ENCODE data around the gene NRTN. TPM values are rescaled to one million over a fixed set of nuclear protein-coding genes. Genes with fewer than 3 reads are reported as not detected.

The NRTN gene
- total RNA-seq, 4 donors from 2014 or later = 0.82 to 3.8 (median 1.5) TPM

- no peak overlapping the region for H3K27ac ChIP-seq
- no peaks in the 10 kb centered on the region for H3K27me3 ChIP-seq
- H3K9me3 ChIP-seq = no peaks in the 10 kb centered on the region
- intact Hi-C loops (cut with DNase I; ENCODE audit: low total_unique reads) (no loop called here), in situ Hi-C loops (cut with MboI; ENCODE audit: low pct_ligation_motif_present in 1 of 4, low pct_unique_long_range_greater_than_20kb in 1 of 4, low sequenced_read_pairs in 3 of 4) (no loop called here)
- TF ChIP-seq EP300 (IDR thresholded peaks at IDR 0.05; ENCODE audit: low read depth) = no peak
- TF ChIP-seq POLR2A (IDR thresholded peaks at IDR 0.05) = no peak
- no peak for TF ChIP-seq POLR2AphosphoS5 (IDR thresholded peaks at IDR 0.05)
- TF ChIP-seq CTCF (IDR thresholded peaks at IDR 0.05) = no peak
- no peak for DNase-seq
- no peaks in the 10 kb centered on the region for H3K4me1 ChIP-seq
- no peaks in the 10 kb centered on the region for H3K36me3 ChIP-seq
- 91 to 97% methylated on average over 5 to 10 of the region's 10 CpGs for WGBS, 2 donors (ENCODE audit: low coverage in 1 of 2)
- no peak overlapping the region for H3K4me3 ChIP-seq
Observed at GRCh38 chr19:5767949-5768348, 36.9 kb upstream of the NRTN start.

- no peak for TF ChIP-seq EP300 (IDR thresholded peaks at IDR 0.05; ENCODE audit: low read depth)
- no peak for TF ChIP-seq CTCF (IDR thresholded peaks at IDR 0.05)
- no peak for TF ChIP-seq POLR2AphosphoS5 (IDR thresholded peaks at IDR 0.05)
- no peak for TF ChIP-seq POLR2A (IDR thresholded peaks at IDR 0.05)
- in situ Hi-C loops (cut with MboI; ENCODE audit: low pct_ligation_motif_present in 1 of 4, low pct_unique_long_range_greater_than_20kb in 1 of 4, low sequenced_read_pairs in 3 of 4) = no loop called here
- no peak for DNase-seq
- Histone ChIP-seq H3K27me3 (no peaks in the 10 kb centered on the region), H3K4me1 (peaks cover 0 to 3% (median 0%) of the 10 kb centered on the region in 4 donors), H3K36me3 (no peaks in the 10 kb centered on the region), H3K4me3 (no peak overlapping the region), H3K27ac (no peak overlapping the region), H3K9me3 (no peaks in the 10 kb centered on the region)
- intact Hi-C loops (cut with DNase I; ENCODE audit: low total_unique reads) = no loop called here
- 85% methylated on average over 19 of the region's 19 CpGs; no CpG with 5 or more reads in 1 of the 2 donors for WGBS, 2 donors (ENCODE audit: low coverage in 1 of 2)
Observed at GRCh38 chr19:5772416-5772815, 32.5 kb upstream of the NRTN start.

GRCh38 chr19:5773276-5773675 lies 31.6 kb upstream of the NRTN start:
- H3K36me3 ChIP-seq = no peaks in the 10 kb centered on the region
- no peaks in the 10 kb centered on the region for H3K9me3 ChIP-seq
- no peak overlapping the region for H3K4me3 ChIP-seq
- H3K4me1 ChIP-seq = peaks cover 0 to 3% (median 0%) of the 10 kb centered on the region in 4 donors
- no peak overlapping the region for H3K27ac ChIP-seq
- in situ Hi-C loops (cut with MboI; ENCODE audit: low pct_ligation_motif_present in 1 of 4, low pct_unique_long_range_greater_than_20kb in 1 of 4, low sequenced_read_pairs in 3 of 4) (no loop called here), intact Hi-C loops (cut with DNase I; ENCODE audit: low total_unique reads) (no loop called here)
- TF ChIP-seq CTCF (IDR thresholded peaks at IDR 0.05) (no peak), POLR2A (IDR thresholded peaks at IDR 0.05) (no peak), POLR2AphosphoS5 (IDR thresholded peaks at IDR 0.05) (no peak), EP300 (IDR thresholded peaks at IDR 0.05; ENCODE audit: low read depth) (no peak)
- DNase-seq = no peak
- no peaks in the 10 kb centered on the region for H3K27me3 ChIP-seq
- 60 to 79% methylated on average over 1 to 5 of the region's 5 CpGs for WGBS, 2 donors (ENCODE audit: low coverage in 1 of 2)

- Histone ChIP-seq H3K4me3 (no peak overlapping the region), H3K27me3 (no peaks in the 10 kb centered on the region), H3K4me1 (peaks cover 0 to 3% (median 0%) of the 10 kb centered on the region in 4 donors), H3K36me3 (no peaks in the 10 kb centered on the region), H3K9me3 (no peaks in the 10 kb centered on the region), H3K27ac (no peak overlapping the region)
- WGBS, 2 donors (ENCODE audit: low coverage in 1 of 2) = 60 to 100% methylated on average over 2 to 8 of the region's 8 CpGs
- intact Hi-C loops (cut with DNase I; ENCODE audit: low total_unique reads) (no loop called here), in situ Hi-C loops (cut with MboI; ENCODE audit: low pct_ligation_motif_present in 1 of 4, low pct_unique_long_range_greater_than_20kb in 1 of 4, low sequenced_read_pairs in 3 of 4) (no loop called here)
- TF ChIP-seq EP300 (IDR thresholded peaks at IDR 0.05; ENCODE audit: low read depth) (no peak), POLR2AphosphoS5 (IDR thresholded peaks at IDR 0.05) (no peak), POLR2A (IDR thresholded peaks at IDR 0.05) (no peak), CTCF (IDR thresholded peaks at IDR 0.05) (no peak)
- DNase-seq = no peak
Observed at GRCh38 chr19:5774921-5775320, 29.9 kb upstream of the NRTN start.

Measured in transverse colon (tissue), 4 donors.